ENCODE results near the gene KCNK6. TPM values are rescaled to one million over a fixed set of nuclear protein-coding genes. Genes with fewer than 3 reads are reported as not detected.

KCNK6 gene
- total RNA-seq, result 10 to 100 TPM; 10.1 to 11.1 TPM
- 3.6 TPM for polyA plus RNA-seq

DNA sequence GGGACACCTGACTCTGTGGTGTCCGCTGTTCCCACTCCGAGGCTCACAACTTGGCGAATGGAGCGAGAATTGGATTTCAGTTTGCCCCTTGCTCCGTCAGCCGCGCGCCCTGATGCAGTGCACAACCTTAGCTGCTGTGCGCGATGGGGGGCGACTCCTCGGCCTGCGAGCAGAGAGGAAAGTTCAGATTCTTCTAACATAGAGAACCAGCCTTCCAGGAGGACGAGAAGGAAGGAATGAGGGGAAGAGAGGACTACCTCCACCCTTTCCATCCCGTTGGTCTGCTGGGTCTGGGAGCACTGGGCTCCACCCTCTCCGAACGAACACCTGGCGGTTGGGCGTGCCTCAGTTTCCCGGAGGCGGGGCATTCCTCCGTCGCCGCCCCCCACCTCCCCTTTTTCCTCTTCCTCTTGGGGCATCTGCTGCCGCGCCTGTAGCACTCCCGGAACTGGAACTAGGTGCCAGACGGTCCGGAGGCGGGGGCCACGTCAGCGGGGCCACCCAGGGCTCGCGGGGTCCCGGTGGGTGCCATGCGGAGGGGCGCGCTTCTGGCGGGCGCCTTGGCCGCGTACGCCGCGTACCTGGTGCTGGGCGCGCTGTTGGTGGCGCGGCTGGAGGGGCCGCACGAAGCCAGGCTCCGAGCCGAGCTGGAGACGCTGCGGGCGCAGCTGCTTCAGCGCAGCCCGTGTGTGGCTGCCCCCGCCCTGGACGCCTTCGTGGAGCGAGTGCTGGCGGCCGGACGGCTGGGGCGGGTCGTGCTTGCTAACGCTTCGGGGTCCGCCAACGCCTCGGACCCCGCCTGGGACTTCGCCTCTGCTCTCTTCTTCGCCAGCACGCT lies at the start of gene KCNK6:
KCNK6 (plus strand) TSS at position 425 of the 838 bp plus-strand sequence; CDS start at position 531, 106 bp downstream.
- CTCF ChIA-PET, result interaction anchor here (0.8 to 2.9 kb wide), 5 partner anchors 16 to 84 kb away, joined by 3 to 11 read pairs (median 4); partner anchors contain the start of genes CATSPERG, FAM98C and PSMD8
- H3K36me3 Mint-ChIP-seq, result peaks cover 0 to 13% (median 3%) of the 10 kb centered on the region in 3 donors

DNA sequence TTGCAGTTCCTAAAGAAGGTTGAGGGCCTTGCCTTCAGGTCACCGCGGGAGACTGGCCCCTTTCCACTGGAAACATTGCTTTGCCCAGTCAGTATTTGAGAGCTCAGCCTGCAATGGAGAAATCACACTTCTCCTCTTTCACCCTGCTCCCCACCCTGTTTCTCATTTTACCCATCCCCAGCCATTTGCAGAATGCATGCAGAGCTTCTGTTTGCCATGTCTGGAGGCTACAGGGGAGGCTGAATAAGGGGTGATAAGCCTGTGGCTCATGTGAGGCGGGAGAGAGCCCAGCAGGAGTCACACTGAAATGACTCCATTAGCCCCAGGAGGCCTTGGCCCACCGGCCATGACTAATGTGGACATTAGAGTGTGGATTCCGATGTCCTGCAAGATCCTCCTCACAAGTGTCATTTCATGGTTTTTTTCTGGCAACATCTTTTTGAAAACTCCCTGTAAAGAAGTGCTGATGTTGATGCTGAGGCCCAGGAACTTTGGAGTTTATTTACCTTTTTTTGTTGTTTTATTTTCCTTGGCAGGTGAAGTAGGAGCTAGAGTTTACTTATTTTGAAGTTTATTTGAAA lies 49.0 kb upstream of the KCNK6 start:
- Histone ChIP-seq H3K27me3 (ENCODE audit: insufficient read depth, low read length, poor library complexity, severe bottlenecking) (no peaks in the 10 kb centered on the region), H3K4me1 (ENCODE audit: insufficient read depth, low read length) (peaks cover 3% of the 10 kb centered on the region), H3K36me3 (ENCODE audit: insufficient read depth, low read length) (no peaks in the 10 kb centered on the region), H3K27ac (ENCODE audit: low read depth, low read length) (peak overlapping the region; percentile 9), H3K4me3 (ENCODE audit: low read length) (no peak overlapping the region), H3K9me3 (ENCODE audit: low read length) (no peaks in the 10 kb centered on the region)
- H3K27me3 Mint-ChIP-seq, result no peaks in the 10 kb centered on the region
- DNase-seq, result no peak
- CTCF ChIA-PET, result no interaction called here
- H3K4me3 Mint-ChIP-seq, result no peak overlapping the region
- H3K9me3 Mint-ChIP-seq, result no peaks in the 10 kb centered on the region
- H3K4me1 Mint-ChIP-seq, result peaks cover 3 to 10% (median 6%) of the 10 kb centered on the region in 3 donors
- H3K36me3 Mint-ChIP-seq, result peaks cover 0 to 3% (median 0%) of the 10 kb centered on the region in 3 donors
- POLR2A ChIA-PET, result no interaction called here
- peak overlapping the region in 1 of 8 donors; percentile 77 for H3K27ac Mint-ChIP-seq

More for the DNA sequence above, at the start of gene KCNK6:
- H3K27ac ChIP-seq (ENCODE audit: low read depth, low read length), result peak within 1 kb of the TSS; percentile 24
- no peaks in the 10 kb centered on the region for H3K36me3 ChIP-seq (ENCODE audit: insufficient read depth, low read length)
- no peaks in the 10 kb centered on the region for H3K27me3 ChIP-seq (ENCODE audit: insufficient read depth, low read length, poor library complexity, severe bottlenecking)
- Mint-ChIP-seq H3K27ac (peak within 1 kb of the TSS; percentile 48 to 94 (median 80)), H3K4me1 (peaks cover 45 to 66% (median 53%) of the 10 kb centered on the region in 3 donors), H3K4me3 (peak within 1 kb of the TSS; percentile 84 to 92 (median 85)), H3K9me3 (no peaks in the 10 kb centered on the region), H3K27me3 (no peaks in the 10 kb centered on the region)
- POLR2A ChIA-PET, result interaction anchor here (0.6 kb wide), 2 partner anchors 59 to 917 kb away, joined by 3 to 4 read pairs; no protein-coding TSS in a partner anchor
- no peaks in the 10 kb centered on the region for H3K9me3 ChIP-seq (ENCODE audit: low read length)
- peaks cover 48% of the 10 kb centered on the region for H3K4me1 ChIP-seq (ENCODE audit: insufficient read depth, low read length)
- H3K4me3 ChIP-seq (ENCODE audit: low read length), result peak within 1 kb of the TSS; percentile 83
- DNase-seq, result peak; percentile 38 to 63 (median 41)

- no peaks in the 10 kb centered on the region for H3K9me3 Mint-ChIP-seq
- no peak for DNase-seq
- CTCF ChIA-PET, result no interaction called here
- Histone ChIP-seq H3K27ac (ENCODE audit: low read depth, low read length) (no peak overlapping the region), H3K27me3 (ENCODE audit: insufficient read depth, low read length, poor library complexity, severe bottlenecking) (no peaks in the 10 kb centered on the region), H3K9me3 (ENCODE audit: low read length) (no peaks in the 10 kb centered on the region), H3K4me1 (ENCODE audit: insufficient read depth, low read length) (no peaks in the 10 kb centered on the region), H3K4me3 (ENCODE audit: low read length) (no peak overlapping the region), H3K36me3 (ENCODE audit: insufficient read depth, low read length) (no peaks in the 10 kb centered on the region)
- H3K27ac Mint-ChIP-seq, result peak overlapping the region in 1 of 8 donors; percentile 7
- no peaks in the 10 kb centered on the region for H3K27me3 Mint-ChIP-seq
- H3K36me3 Mint-ChIP-seq, result peaks cover 0 to 4% (median 0%) of the 10 kb centered on the region in 3 donors
- POLR2A ChIA-PET, result no interaction called here
- H3K4me3 Mint-ChIP-seq, result no peak overlapping the region
- no peaks in the 10 kb centered on the region for H3K4me1 Mint-ChIP-seq
Measured at GRCh38 chr19:38273499-38273898, 46.1 kb upstream of the KCNK6 start.

- Histone ChIP-seq H3K4me1 (ENCODE audit: insufficient read depth, low read length) (no peaks in the 10 kb centered on the region), H3K9me3 (ENCODE audit: low read length) (no peaks in the 10 kb centered on the region), H3K27ac (ENCODE audit: low read depth, low read length) (no peak overlapping the region), H3K27me3 (ENCODE audit: insufficient read depth, low read length, poor library complexity, severe bottlenecking) (no peaks in the 10 kb centered on the region), H3K4me3 (ENCODE audit: low read length) (no peak overlapping the region), H3K36me3 (ENCODE audit: insufficient read depth, low read length) (no peaks in the 10 kb centered on the region)
- Mint-ChIP-seq H3K36me3 (peaks cover 0 to 4% (median 0%) of the 10 kb centered on the region in 3 donors), H3K4me3 (no peak overlapping the region), H3K4me1 (no peaks in the 10 kb centered on the region), H3K9me3 (no peaks in the 10 kb centered on the region), H3K27me3 (no peaks in the 10 kb centered on the region), H3K27ac (no peak overlapping the region)
- no peak for DNase-seq
- POLR2A ChIA-PET, result no interaction called here
- CTCF ChIA-PET, result no interaction called here
Measured at GRCh38 chr19:38274739-38275138, 44.9 kb upstream of the KCNK6 start.

GRCh38 chr19:38276942-38277517 lies 42.6 kb upstream of the KCNK6 start:
- Histone ChIP-seq H3K9me3 (ENCODE audit: low read length) (no peaks in the 10 kb centered on the region), H3K27ac (ENCODE audit: low read depth, low read length) (no peak overlapping the region), H3K4me3 (ENCODE audit: low read length) (no peak overlapping the region), H3K4me1 (ENCODE audit: insufficient read depth, low read length) (no peaks in the 10 kb centered on the region), H3K27me3 (ENCODE audit: insufficient read depth, low read length, poor library complexity, severe bottlenecking) (no peaks in the 10 kb centered on the region), H3K36me3 (ENCODE audit: insufficient read depth, low read length) (no peaks in the 10 kb centered on the region)
- H3K4me3 Mint-ChIP-seq, result no peak overlapping the region
- H3K9me3 Mint-ChIP-seq, result no peaks in the 10 kb centered on the region
- no peak overlapping the region for H3K27ac Mint-ChIP-seq
- ChIA-PET CTCF (no interaction called here), POLR2A (no interaction called here)
- DNase-seq, result no peak
- peaks cover 4 to 6% (median 5%) of the 10 kb centered on the region in 3 donors for H3K4me1 Mint-ChIP-seq
- H3K27me3 Mint-ChIP-seq, result no peaks in the 10 kb centered on the region
- H3K36me3 Mint-ChIP-seq, result peaks cover 0 to 2% (median 2%) of the 10 kb centered on the region in 3 donors

- H3K4me3 ChIP-seq (ENCODE audit: low read length), result no peak overlapping the region
- H3K4me1 ChIP-seq (ENCODE audit: insufficient read depth, low read length), result no peaks in the 10 kb centered on the region
- no peaks in the 10 kb centered on the region for H3K36me3 ChIP-seq (ENCODE audit: insufficient read depth, low read length)
- ChIA-PET CTCF (no interaction called here), POLR2A (no interaction called here)
- H3K27me3 Mint-ChIP-seq, result no peaks in the 10 kb centered on the region
- peaks cover 4 to 9% (median 8%) of the 10 kb centered on the region in 3 donors for H3K4me1 Mint-ChIP-seq
- H3K4me3 Mint-ChIP-seq, result no peak overlapping the region
- no peak for DNase-seq
- H3K9me3 Mint-ChIP-seq, result no peaks in the 10 kb centered on the region
- no peaks in the 10 kb centered on the region for H3K9me3 ChIP-seq (ENCODE audit: low read length)
- H3K27ac Mint-ChIP-seq, result no peak overlapping the region
- peaks cover 0 to 2% (median 2%) of the 10 kb centered on the region in 3 donors for H3K36me3 Mint-ChIP-seq
- no peak overlapping the region for H3K27ac ChIP-seq (ENCODE audit: low read depth, low read length)
- H3K27me3 ChIP-seq (ENCODE audit: insufficient read depth, low read length, poor library complexity, severe bottlenecking), result no peaks in the 10 kb centered on the region
Measured at GRCh38 chr19:38277549-38277948, 42.1 kb upstream of the KCNK6 start.

GRCh38 chr19:38277969-38278680 lies 41.5 kb upstream of the KCNK6 start:
- peaks cover 4 to 9% (median 8%) of the 10 kb centered on the region in 3 donors for H3K4me1 Mint-ChIP-seq
- ChIA-PET POLR2A (no interaction called here), CTCF (no interaction called here)

More at GRCh38 chr19:38277969-38278680, 41.5 kb upstream of the KCNK6 start:
- DNase-seq, result no peak
- Mint-ChIP-seq H3K4me3 (no peak overlapping the region), H3K27ac (no peak overlapping the region), H3K9me3 (no peaks in the 10 kb centered on the region), H3K36me3 (peaks cover 0 to 2% (median 2%) of the 10 kb centered on the region in 3 donors), H3K27me3 (no peaks in the 10 kb centered on the region)
- no peaks in the 10 kb centered on the region for H3K27me3 ChIP-seq (ENCODE audit: insufficient read depth, low read length, poor library complexity, severe bottlenecking)
- H3K4me3 ChIP-seq (ENCODE audit: low read length), result no peak overlapping the region
- H3K36me3 ChIP-seq (ENCODE audit: insufficient read depth, low read length), result no peaks in the 10 kb centered on the region
- H3K27ac ChIP-seq (ENCODE audit: low read depth, low read length), result no peak overlapping the region
- no peaks in the 10 kb centered on the region for H3K4me1 ChIP-seq (ENCODE audit: insufficient read depth, low read length)
- no peaks in the 10 kb centered on the region for H3K9me3 ChIP-seq (ENCODE audit: low read length)
